ENCODE measurements around the gene GASK1B. TPM values are rescaled to one million over a fixed set of nuclear protein-coding genes. Genes with fewer than 3 reads are reported as not detected.

GASK1B gene
- polyA plus RNA-seq, 1 donor (not counting 4 experiments of a cell fraction or from before 2014, with no cell fraction given), result 2.1 TPM

DNA sequence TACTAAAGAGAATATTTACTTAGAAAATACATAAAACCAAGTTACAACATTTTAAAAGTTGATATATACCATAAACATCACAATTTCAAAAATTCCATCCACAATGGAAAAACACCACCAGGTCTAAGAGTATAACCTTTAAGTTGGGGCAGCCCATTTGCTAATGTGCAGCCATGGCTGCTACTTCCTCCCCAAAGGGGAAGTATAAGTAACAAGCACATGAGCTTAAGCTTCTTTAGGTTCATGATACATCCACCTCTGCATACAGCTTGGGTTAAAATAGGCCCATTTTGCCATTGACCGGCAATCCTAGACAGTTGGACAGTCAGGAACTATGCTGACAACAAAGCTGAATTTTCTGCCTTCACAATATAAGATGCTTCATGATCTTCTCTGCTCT is 16.6 kb upstream of the GASK1B start:
- Histone ChIP-seq H3K79me2 (ENCODE audit: control insufficient read depth, insufficient read depth, low read length) (no peaks in the 10 kb centered on the region), H4K20me1 (ENCODE audit: control insufficient read depth, extremely low read depth, insufficient read depth, low read length) (no peaks in the 10 kb centered on the region), H3K9me1 (ENCODE audit: control insufficient read depth, extremely low read depth, insufficient read depth, low read length) (no peaks in the 10 kb centered on the region), H3K36me3 (ENCODE audit: control insufficient read depth in 2 of 2, extremely low read depth in 1 of 2, insufficient read depth in 2 of 2, low read length in 2 of 2) (no peaks in the 10 kb centered on the region), H3K4me1 (ENCODE audit: control insufficient read depth, extremely low read depth, insufficient read depth, low read length) (no peaks in the 10 kb centered on the region), H3K9me3 (ENCODE audit: control insufficient read depth, low read depth, low read length) (no peaks in the 10 kb centered on the region), H3K27ac (ENCODE audit: control insufficient read depth, insufficient read depth, low read length) (no peak overlapping the region), H3K4me2 (ENCODE audit: control insufficient read depth, extremely low read depth, insufficient read depth, low read depth, low read length) (no peak overlapping the region), H3K9ac (ENCODE audit: control insufficient read depth, extremely low read depth, insufficient read depth, low read length) (no peak overlapping the region), H3K4me3 (ENCODE audit: control insufficient read depth in 2 of 3, extremely low read depth in 1 of 3, insufficient read depth in 2 of 3, low read depth in 1 of 3, low read length in 3 of 3) (no peak overlapping the region), H3K27me3 (ENCODE audit: control insufficient read depth, extremely low read depth, insufficient read depth, low read length) (no peaks in the 10 kb centered on the region), H2AFZ (ENCODE audit: control insufficient read depth, low read length) (no peak overlapping the region)
- DNase-seq (ENCODE audit: low read depth, low spot score) (no peak), FAIRE-seq (no peak)
- dilution Hi-C loops (cut with MboI; ENCODE audit: extremely low pct_ligation_motif_present, low sequenced_read_pairs), result loop anchor here (25.0 kb wide), 1 partner anchor 177 kb away; no protein-coding TSS in a partner anchor
- TF ChIP-seq EZH2 (IDR thresholded peaks at IDR 0.05; ENCODE audit: low read length) (no peak), CTCF (optimal IDR thresholded peaks at IDR 0.05 in 1 of 3, IDR thresholded peaks at IDR 0.05 in 1 of 3, conservative IDR thresholded peaks at IDR 0.05 in 1 of 3; ENCODE audit: extremely low read depth in 1 of 3, insufficient read depth in 2 of 3, low read length in 3 of 3) (no peak)

DNA sequence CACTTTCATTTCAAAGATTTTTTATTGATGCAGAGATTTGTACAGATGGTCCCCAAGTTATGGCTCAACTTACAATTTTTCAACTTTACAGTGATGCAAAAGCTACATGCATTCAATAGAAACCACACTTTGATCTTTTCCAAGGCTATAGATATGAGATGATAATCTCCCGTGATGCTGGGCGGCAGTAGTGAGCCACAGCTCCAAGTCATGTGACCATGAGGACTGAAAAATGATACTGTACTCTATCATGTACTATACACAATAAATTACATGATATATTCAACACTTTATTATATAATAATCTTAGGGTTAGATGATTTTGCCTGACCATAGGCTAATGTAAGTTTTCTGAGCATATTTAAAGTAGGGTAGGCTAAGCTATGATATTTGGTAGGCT is 14.0 kb upstream of the GASK1B start:
- FAIRE-seq, result no peak
- H4K20me1 ChIP-seq (ENCODE audit: control insufficient read depth, extremely low read depth, insufficient read depth, low read length), result no peaks in the 10 kb centered on the region

More for the DNA sequence above, 14.0 kb upstream of the GASK1B start:
- no peaks in the 10 kb centered on the region for H3K9me1 ChIP-seq (ENCODE audit: control insufficient read depth, extremely low read depth, insufficient read depth, low read length)
- no peaks in the 10 kb centered on the region for H3K36me3 ChIP-seq (ENCODE audit: control insufficient read depth in 2 of 2, extremely low read depth in 1 of 2, insufficient read depth in 2 of 2, low read length in 2 of 2)
- H3K27me3 ChIP-seq (ENCODE audit: control insufficient read depth, extremely low read depth, insufficient read depth, low read length), result no peaks in the 10 kb centered on the region
- no peak overlapping the region for H2AFZ ChIP-seq (ENCODE audit: control insufficient read depth, low read length)
- no peaks in the 10 kb centered on the region for H3K4me1 ChIP-seq (ENCODE audit: control insufficient read depth, extremely low read depth, insufficient read depth, low read length)
- dilution Hi-C loops (cut with MboI; ENCODE audit: extremely low pct_ligation_motif_present, low sequenced_read_pairs), result loop anchor here (25.0 kb wide), 1 partner anchor 175 kb away; no protein-coding TSS in a partner anchor
- H3K4me2 ChIP-seq (ENCODE audit: control insufficient read depth, extremely low read depth, insufficient read depth, low read depth, low read length), result no peak overlapping the region
- no peak for DNase-seq (ENCODE audit: low read depth, low spot score)
- no peak for TF ChIP-seq CTCF (optimal IDR thresholded peaks at IDR 0.05 in 1 of 3, IDR thresholded peaks at IDR 0.05 in 1 of 3, conservative IDR thresholded peaks at IDR 0.05 in 1 of 3; ENCODE audit: extremely low read depth in 1 of 3, insufficient read depth in 2 of 3, low read length in 3 of 3)
- no peak for TF ChIP-seq EZH2 (IDR thresholded peaks at IDR 0.05; ENCODE audit: low read length)
- no peak overlapping the region for H3K4me3 ChIP-seq (ENCODE audit: control insufficient read depth in 2 of 3, extremely low read depth in 1 of 3, insufficient read depth in 2 of 3, low read depth in 1 of 3, low read length in 3 of 3)
- H3K27ac ChIP-seq (ENCODE audit: control insufficient read depth, insufficient read depth, low read length), result no peak overlapping the region
- H3K9me3 ChIP-seq (ENCODE audit: control insufficient read depth, low read depth, low read length), result no peaks in the 10 kb centered on the region
- no peak overlapping the region for H3K9ac ChIP-seq (ENCODE audit: control insufficient read depth, extremely low read depth, insufficient read depth, low read length)
- no peaks in the 10 kb centered on the region for H3K79me2 ChIP-seq (ENCODE audit: control insufficient read depth, insufficient read depth, low read length)
